Measurements from ENCODE around the gene AIF1L.

DNA sequence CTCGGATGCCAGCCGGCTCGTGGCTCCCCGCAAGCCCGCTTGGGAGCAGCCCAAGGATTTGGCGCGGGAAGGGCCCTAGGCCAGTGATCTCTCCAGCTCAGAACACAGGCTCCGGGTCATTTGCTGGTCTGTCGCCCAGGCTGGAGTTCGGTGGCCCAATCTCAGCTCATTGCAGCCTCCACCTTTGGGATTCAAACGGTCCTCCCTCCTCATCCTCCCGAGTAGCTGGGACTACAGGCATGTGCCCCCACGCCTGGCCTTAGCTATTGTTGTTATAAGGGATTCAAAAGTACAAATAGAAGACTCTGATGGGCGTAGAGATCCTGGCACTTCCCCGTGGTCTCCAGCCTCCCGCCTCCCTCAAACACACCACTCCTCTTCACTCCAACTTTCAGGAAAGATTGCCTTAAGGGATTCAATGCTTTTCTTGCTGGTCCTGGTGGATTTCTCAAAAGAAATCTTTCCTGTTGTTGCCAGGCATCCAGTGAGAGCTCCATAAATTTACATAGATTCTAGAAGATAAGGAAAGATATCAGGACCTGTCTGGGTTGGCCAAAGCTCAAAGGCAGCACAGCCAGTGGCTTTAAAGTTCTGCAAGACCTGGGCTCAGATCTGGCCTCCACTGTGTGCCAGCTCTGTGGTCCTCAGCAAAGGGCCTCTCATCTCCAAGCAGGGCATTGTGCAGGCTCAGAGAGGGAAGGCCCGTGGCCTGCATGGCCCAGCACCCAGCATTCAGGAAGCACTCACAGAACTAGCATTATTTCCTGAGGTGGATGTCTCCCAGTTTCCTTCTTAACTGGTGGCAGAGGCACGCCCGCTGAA lies 1.0 kb downstream of the AIF1L start:
- TF ChIP-seq EZH2 (optimal IDR thresholded peaks at IDR 0.05; ENCODE audit: low read depth, low read length), result no peak
- TF ChIP-seq, protein P1, sequence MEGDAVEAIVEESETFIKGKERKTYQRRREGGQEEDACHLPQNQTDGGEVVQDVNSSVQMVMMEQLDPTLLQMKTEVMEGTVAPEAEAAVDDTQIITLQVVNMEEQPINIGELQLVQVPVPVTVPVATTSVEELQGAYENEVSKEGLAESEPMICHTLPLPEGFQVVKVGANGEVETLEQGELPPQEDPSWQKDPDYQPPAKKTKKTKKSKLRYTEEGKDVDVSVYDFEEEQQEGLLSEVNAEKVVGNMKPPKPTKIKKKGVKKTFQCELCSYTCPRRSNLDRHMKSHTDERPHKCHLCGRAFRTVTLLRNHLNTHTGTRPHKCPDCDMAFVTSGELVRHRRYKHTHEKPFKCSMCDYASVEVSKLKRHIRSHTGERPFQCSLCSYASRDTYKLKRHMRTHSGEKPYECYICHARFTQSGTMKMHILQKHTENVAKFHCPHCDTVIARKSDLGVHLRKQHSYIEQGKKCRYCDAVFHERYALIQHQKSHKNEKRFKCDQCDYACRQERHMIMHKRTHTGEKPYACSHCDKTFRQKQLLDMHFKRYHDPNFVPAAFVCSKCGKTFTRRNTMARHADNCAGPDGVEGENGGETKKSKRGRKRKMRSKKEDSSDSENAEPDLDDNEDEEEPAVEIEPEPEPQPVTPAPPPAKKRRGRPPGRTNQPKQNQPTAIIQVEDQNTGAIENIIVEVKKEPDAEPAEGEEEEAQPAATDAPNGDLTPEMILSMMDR (IDR thresholded peaks at IDR 0.05; ENCODE audit: low read length), result no peak

Data from MM.1S (cell line).